Tongue (tissue), 1 donor: Measurements from ENCODE around the gene BLNK. TPM values are rescaled to one million over a fixed set of nuclear protein-coding genes. Genes with fewer than 3 reads are reported as not detected.

Experiments used
- total RNA-seq: library from RNA; depleted of rRNA; stranded (reverse); fragments of >200 nt; gene quantifications from one replicate; pipeline ENCODE4 v1.2.3, GENCODE V29; 2014

The BLNK gene
- total RNA-seq, 1 donor from 2014 or later, result 2.2 TPM

Other genes with a start within 250 kb of the BLNK start
- gene CCNJ, start 228.0 kb downstream of the BLNK start, total RNA-seq, result 9.1 TPM
- 51.2 TPM for gene ZNF518A, start 141.3 kb downstream of the BLNK start, total RNA-seq
- not detected for gene DNTT, start 32.9 kb upstream of the BLNK start, total RNA-seq
- not detected for gene OPALIN, start 87.4 kb upstream of the BLNK start, total RNA-seq
- gene TLL2, start 242.4 kb upstream of the BLNK start, total RNA-seq, result 6.5 TPM